CD4-positive, alpha-beta T cell treated with Interleukin-21 for 1 hour (primary cell): ENCODE measurements around the gene PRKCH.

Source experiments
- DNase-seq: peaks from one replicate; pipeline ENCODE4 v3.0.0-alpha.2; 2020

Gene PRKCH

GRCh38 chr14:61321385-61322010 lies at the start of gene PRKCH:
Gene PRKCH (plus strand): TSS chr14:61321579. CDS start chr14:61322102, 523 bp downstream.
- peak; percentile 87 for DNase-seq

DNA sequence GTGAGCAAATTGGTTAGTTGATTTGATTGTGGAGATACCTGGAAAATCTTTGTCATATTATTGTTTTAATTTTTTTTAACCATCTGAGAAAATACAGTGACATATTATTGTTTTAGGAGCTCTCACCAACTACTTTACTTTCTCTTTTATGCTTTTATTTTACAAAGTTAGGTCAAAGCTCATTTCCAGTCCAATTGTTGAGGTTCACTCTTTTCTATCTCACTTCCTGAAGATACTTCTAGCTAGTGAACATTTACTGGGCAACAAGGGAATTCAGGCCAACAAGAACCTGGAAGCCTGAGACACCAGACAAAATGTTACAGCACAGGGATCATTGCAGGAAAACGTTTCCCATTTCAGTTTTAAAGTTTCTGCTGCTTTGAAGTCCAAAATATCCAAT lies 44.1 kb upstream of the PRKCH start:
- no peak for DNase-seq

GRCh38 chr14:61277784-61278183 lies 43.6 kb upstream of the PRKCH start:
- DNase-seq = no peak

- DNase-seq = no peak
These were observed 42.3 kb upstream of the PRKCH start for GRCh38 chr14:61279082-61279481.

GRCh38 chr14:61280092-61280525 lies 41.3 kb upstream of the PRKCH start:
- no peak for DNase-seq

DNA sequence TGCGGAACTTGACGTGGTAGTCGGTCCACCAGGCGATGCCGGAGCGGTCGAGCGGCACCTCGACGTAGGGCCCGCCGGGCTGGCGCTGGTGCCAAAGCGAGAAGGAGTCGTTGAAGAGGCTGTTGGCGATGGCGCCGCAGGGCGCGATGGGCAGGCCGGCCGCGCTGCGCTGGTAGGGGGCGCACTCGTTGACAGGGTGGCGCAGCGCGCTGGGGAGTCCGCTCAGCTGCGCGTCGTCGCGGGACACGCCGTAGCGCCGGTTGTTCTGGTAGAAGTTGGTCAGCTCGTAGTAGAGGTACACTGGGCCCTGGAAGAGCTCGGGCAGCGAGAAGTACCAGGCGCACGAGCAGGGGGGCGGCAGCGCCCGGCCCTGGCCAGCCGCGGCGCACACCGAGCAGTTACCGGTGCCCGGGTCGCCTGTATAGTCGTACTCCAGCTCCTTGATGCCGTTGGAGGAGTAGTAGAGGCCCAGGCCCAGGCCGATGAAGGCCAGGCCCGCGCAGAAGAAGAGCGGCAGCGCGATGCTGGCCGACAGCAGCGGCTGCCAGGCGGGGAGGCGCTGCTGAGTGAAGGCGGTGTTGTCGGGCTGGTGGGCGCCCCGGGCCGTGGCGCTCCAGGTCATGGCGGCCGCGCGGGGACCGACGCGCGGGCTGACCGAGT lies 40.7 kb upstream of the PRKCH start:
- peak; percentile 80 for DNase-seq

GRCh38 chr14:61281186-61281947 lies 40.0 kb upstream of the PRKCH start, which contains the start of gene TMEM30B:
Gene TMEM30B (minus strand): TSS chr14:61281338. CDS start chr14:61281147, 191 bp downstream.
- DNase-seq = peak; percentile 60

DNA sequence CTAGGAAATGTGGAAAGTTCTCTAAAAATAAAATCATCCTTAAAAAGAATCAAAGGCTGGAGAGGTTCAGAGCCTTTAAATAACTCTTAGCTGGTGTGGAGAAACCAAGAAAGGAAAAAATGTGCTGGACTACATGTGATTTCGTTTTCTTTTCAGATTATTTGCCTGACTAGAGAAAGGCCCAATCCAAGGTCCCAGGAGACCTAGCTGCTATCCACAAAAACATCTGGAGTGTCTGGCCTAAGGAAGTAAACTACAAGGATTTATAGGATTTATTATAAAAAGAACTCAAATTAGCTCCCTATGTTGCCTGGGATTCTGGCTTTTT lies 39.5 kb upstream of the PRKCH start:
- no peak for DNase-seq

DNA sequence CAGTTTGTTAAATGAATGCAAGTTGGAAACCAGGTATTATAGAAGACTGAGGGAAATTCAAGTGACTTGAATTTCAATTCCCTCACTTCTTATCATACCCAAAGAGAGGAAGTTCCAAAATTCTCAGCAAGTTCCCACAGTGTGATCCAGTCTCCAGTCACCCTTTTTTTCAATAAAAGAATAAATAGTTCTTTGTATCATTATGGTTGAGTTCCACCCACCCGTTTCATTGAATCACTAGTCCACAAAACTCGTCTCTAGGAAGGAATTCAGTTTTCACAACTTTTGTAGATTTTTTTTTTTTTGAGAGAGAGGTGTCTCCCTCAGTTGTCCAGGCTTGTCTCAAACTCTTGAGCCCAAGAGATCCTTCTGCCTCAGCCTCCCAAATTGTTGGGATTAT lies 38.6 kb upstream of the PRKCH start:
- no peak for DNase-seq

- no peak for DNase-seq
These were observed 37.4 kb upstream of the PRKCH start for GRCh38 chr14:61284001-61284400.

DNA sequence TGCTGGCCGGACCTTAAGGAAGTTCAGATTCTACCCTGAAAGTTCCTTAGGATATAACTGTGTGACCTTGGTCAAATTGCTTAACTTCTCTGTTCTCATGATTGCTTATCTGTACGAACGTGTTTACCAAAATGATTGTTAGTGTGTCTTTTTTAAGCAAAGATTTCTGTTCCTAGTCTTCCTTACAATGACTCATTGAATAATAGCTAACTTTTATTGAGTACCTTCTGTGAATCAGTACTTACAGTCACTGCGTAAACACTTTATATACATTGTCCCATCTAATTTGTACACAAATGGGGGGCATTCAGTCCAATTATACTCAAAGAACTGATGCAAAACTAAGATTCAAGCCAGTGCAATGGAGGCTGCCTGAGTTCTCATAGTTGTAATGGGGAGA lies 36.0 kb upstream of the PRKCH start:
- DNase-seq = no peak

GRCh38 chr14:61287196-61287595 lies 34.2 kb upstream of the PRKCH start:
- DNase-seq = no peak

DNA sequence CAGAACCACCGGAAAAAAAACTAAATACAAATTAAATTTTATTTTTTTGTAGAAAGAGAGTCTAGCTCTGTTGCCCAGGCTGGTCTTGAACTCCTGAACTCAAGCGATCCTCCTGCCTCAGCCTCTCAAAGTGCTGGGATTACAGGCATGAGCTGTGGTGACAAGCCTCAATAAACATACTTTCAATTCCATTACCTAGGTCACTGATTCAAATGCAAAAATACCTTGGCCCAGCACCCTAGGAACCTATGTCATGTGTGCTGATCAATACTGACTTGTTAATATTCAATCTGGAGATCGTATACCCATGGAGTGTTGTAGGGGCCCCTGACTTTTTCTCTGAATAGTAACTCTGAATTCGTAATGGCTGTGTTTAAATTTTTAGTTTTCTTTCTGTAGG lies 33.2 kb upstream of the PRKCH start:
- DNase-seq = no peak

- no peak for DNase-seq
These were observed 32.7 kb upstream of the PRKCH start for GRCh38 chr14:61288720-61289119.

GRCh38 chr14:61290701-61291100 lies 30.7 kb upstream of the PRKCH start:
- DNase-seq = no peak

DNA sequence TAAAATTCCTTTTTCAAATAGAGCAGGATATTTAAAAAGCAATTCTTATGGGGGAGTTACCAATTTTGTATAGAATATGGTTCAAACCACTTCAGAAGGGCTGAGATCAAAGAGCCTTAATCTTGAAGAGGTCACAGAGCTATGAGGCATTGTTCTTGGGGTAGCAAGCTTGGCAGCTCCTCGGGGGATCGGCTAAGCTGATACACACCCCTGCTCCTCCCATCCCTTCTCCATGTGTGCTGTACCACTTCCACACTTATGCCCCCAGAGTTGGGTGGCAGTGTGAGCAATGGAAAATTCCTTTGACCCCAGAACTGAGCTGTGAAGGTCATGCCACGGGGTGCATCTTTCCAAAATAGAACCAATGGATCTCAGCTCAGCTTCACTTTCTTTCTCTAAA lies 25.2 kb upstream of the PRKCH start:
- DNase-seq = no peak

GRCh38 chr14:61296719-61297502 lies 24.5 kb upstream of the PRKCH start:
- peak; percentile 75 for DNase-seq

- DNase-seq = no peak
These were observed 23.8 kb upstream of the PRKCH start for GRCh38 chr14:61297581-61297980.

- no peak for DNase-seq
These were observed 22.6 kb upstream of the PRKCH start for GRCh38 chr14:61298824-61299223.

DNA sequence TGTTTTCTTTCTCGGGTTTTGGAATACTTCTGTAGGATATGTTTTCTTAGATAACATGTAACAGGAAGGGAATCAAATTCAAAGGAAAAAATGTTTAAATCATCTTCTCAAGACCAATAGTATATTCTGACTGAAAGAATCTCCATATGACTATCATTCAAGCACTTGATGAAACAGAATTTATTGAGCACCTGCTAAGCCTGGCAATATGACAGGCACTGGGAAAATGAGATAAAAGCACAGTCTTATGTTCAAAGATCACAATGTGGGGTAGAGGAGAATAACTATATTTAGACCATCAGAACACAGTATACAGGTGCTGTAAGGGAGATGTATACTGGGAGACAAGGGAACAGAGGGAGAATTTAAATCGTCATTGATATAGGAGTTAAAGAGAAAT lies 21.2 kb upstream of the PRKCH start:
- DNase-seq = no peak

GRCh38 chr14:61300754-61301153 lies 20.6 kb upstream of the PRKCH start:
- no peak for DNase-seq

DNA sequence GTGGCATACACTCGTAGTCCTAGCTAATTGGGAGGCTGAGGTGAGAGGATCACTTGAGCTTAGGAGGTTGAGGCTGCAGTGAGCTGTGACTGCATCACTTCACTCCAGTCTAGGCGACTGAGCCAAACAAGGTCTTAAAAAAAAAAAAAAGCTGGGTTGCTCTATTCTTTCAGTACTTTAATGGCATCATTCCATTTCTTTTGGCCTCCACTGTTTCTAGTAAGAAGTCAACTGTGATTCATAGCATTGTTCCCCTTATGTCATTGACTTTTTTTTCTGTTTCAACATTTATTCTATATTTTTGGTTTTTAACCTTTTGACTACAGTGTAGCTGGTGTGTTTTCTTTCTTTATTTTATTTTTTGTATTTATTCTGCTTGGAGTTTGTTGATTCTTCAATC lies 16.7 kb upstream of the PRKCH start:
- no peak for DNase-seq

GRCh38 chr14:61308198-61308597 lies 13.2 kb upstream of the PRKCH start:
- no peak for DNase-seq
